Stimulated activated CD4-positive, alpha-beta T cell treated with anti-CD3 and anti-CD28 coated beads, Interleukin-4, amount 100 ng/mL, for 48 hours (primary cell): ENCODE measurements around the gene GPA33.

Experiments
- DNase-seq, 2 donors: peaks; one replicate each; pipeline ENCODE4 v3.0.0-alpha.2; 2020; ENCODE audit warnings: low read depth in 2 of 2

Gene GPA33, protein sequence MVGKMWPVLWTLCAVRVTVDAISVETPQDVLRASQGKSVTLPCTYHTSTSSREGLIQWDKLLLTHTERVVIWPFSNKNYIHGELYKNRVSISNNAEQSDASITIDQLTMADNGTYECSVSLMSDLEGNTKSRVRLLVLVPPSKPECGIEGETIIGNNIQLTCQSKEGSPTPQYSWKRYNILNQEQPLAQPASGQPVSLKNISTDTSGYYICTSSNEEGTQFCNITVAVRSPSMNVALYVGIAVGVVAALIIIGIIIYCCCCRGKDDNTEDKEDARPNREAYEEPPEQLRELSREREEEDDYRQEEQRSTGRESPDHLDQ

GRCh38 chr1:167090314-167090942, at the start of gene GPA33:
Gene GPA33 (minus strand): TSS chr1:167090377. CDS start chr1:167090287, 90 bp downstream.
- no peak for DNase-seq

DNA sequence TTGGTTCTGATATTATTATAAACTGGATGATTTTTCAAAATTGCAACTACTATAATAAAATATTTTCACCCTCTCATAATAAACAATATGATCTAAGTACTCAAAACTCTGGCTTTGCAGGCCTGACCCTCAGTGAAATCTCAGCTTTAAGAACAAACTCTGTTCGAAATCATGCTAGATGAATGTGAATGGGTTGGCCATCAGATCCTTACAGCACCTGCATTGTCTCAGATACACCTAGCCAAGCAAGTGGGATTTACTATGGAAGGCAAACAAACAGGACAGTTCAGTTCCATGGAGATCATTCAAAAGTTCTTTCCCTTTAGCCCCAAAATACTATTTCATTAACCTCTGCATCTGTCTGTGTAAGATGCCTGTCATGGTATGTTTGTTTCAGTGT, 48.5 kb upstream of the GPA33 start:
- no peak for DNase-seq

GRCh38 chr1:167137793-167138510, 47.8 kb upstream of the GPA33 start:
- DNase-seq = no peak

DNA sequence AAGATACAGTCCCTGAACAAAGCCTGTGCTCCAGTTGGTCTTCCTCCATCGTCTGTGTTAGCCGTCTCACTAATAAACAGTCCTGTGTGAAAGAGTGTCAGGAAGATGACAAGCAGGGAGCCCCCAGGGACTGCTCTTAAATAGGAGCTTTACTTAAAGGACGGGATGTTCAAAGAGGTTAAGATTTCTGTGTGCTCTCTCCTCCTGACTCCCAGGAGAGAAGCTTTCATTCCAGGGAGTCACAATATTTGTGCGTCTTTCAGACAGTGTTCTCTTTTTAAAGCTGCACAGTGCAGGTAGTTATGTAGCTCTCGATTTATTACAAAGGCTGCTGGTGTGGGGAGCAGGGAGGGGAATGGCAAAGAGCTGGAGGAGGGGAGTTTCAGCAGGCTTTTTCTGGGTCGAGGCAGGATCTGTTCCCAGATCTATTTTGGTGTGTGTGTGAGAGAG, 47.2 kb upstream of the GPA33 start:
- no peak for DNase-seq

GRCh38 chr1:167136806-167137205, 46.6 kb upstream of the GPA33 start:
- DNase-seq = no peak

- DNase-seq = no peak
Observed at GRCh38 chr1:167136191-167136614, 46.0 kb upstream of the GPA33 start.

GRCh38 chr1:167135281-167135840, 45.2 kb upstream of the GPA33 start:
- DNase-seq = no peak

- DNase-seq = no peak
Observed at GRCh38 chr1:167132301-167133010, 42.3 kb upstream of the GPA33 start.

DNA sequence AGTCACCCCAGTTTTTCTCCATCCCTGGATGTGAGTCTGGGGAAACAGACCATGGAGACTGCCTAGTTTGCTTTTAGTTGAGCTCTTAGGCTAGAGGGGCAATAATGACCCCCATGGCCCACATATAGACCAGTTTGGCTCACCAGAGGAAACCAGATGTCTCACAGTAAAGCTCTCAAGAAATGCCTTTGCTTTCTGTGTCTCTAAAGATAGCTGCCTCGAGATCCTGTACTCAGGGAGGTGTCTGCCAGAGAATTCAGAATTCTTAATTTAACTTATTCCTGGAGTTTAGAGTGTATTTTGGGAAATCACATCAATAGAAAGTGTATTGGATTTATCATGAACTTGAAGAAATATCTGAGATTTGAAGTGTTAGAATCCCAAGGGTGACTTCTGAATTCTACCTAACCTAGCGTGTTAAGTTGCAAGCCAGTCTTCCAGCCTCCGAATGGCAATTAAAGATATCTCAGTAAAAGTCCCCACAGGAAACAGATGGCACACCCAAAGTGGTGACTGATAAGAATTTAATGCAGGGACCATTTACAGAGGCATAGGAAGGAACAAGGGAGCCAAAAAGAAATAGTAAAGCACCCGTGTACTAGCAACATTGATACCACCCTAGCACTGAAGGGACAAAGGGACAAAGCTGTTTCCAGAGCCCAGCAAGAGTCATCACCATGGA, 40.8 kb upstream of the GPA33 start:
- no peak for DNase-seq

GRCh38 chr1:167128261-167129227, 38.4 kb upstream of the GPA33 start:
- no peak for DNase-seq

DNA sequence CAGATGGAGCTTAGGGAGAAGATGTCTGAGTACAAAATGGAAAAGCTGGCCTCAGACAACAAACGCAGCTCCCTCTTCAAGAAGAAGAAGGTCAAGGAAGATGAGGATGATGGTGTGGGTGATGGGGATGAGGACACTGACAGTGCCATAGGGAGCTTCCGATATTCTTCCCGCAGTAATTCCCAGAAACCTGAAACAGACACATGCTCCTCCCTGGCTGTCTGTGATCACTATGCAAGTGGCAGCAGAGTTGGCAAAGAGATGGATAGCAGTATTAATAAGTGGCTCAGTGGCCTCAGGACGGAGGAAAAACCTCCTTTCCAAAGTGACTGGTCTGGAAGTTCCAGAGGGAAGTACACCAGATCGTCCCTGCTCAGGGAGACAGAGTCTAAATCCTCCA, 37.5 kb upstream of the GPA33 start:
- DNase-seq = no peak

DNA sequence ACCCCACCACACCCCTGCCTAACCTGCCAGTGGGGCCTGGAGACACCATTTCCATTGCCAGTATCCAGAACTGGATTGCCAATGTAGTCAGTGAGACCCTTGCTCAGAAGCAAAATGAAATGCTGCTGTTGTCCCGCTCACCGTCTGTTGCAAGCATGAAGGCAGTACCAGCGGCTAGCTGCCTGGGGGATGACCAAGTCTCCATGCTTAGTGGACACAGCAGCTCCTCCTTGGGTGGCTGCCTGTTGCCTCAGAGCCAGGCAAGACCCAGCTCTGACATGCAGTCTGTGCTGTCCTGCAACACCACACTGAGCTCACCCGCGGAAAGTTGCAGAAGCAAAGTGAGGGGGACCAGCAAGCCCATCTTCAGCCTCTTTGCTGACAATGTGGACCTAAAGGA, 37.1 kb upstream of the GPA33 start:
- DNase-seq = no peak

GRCh38 chr1:167126811-167127210, 36.6 kb upstream of the GPA33 start:
- no peak for DNase-seq

GRCh38 chr1:167126317-167126716, 36.1 kb upstream of the GPA33 start:
- no peak for DNase-seq

GRCh38 chr1:167122568-167122967, 32.4 kb upstream of the GPA33 start:
- no peak for DNase-seq

DNA sequence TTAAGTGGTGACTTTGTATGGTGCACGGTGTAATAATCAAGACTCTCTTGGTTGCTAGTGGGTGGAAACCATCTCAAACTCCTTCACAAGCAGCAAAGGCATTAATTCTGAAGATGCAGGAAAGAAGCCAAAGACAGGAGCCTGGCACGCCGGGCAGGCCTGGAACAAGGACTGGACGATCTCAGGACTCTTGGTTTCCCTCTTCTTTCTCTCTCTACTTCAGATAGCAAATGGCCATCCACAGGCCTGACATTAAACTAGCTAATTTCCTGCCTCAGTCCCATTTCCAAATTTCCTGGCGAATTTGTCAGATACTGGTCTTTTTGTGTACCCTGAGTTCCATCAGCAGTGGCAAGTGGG, 31.9 kb upstream of the GPA33 start:
- no peak for DNase-seq

DNA sequence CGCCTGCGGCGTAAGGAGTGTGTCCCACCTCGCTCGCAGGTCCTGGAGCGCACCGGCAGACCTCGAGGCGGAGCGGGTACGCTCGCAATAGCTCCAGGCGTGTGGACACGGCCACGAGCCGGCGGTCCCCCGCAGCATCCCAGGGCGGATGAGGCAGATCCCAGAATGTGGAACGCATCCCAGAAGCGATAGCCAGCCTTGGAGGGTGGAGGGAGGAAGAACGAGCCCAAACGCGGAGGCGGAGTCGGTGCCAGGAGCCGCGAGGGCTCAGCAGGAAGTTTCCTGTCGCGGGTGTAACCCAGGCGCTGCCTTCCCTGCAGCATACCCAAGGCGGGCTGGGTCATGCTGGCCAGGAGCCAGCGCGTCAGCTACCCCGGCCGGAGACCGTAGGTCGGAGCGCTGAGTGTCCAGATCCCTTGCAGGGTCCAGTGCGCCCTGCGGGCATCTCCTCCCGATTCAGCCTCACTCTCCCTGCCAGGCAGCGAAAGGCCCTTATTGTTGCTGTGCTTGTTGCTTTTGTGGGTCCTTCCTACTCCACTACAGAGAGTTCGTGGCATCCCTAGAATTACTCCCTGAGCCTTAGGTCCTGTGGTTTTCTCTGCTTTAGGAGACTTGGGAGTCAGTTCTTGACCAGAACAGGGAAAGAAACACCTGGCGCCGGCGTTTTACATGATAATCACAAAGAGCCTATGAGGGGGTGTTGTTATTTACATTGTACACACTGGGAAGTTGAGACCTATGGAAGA, 31.4 kb upstream of the GPA33 start:
- DNase-seq = no peak

DNA sequence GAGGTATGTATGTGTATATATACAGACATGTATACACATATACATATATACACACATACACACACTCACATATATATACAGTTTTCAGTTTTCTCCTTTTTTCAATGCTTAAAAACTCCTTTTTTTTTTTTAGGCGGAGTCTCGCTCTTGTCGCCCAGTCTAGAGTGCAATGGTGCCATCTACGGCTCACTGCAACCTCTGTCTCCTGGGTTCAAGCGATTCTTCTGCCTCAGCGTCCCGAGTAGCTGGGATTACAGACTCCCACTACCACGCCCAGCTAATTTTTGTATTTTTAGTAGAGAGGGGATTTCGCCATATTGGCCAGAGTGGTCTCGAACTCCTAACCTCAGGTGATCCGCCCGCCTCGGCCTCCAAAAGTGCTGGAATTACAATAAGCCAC, 30.7 kb upstream of the GPA33 start:
- no peak for DNase-seq

DNA sequence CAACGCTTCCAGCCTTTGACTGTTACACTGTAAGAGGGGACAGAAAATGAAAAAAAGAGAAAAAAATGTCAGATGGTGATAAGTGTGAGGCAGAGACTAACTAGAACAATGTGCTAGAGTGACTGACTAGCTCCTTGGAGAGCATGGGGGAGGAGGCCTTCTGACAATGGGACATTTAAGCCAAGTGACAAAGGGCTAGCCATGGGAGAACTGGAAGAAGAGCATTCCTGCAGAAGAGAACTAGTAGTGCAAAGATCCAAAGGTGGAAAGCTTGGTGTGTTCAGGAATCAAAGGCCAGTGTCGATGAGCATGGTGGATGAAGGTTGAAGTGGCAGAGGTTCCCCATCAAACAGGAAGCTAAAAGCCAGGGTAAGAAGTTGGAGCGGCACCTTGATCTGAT, 29.5 kb upstream of the GPA33 start:
- DNase-seq = no peak
